Liver (tissue), 9 donors: ENCODE measurements around the gene POLR3A. TPM values are rescaled to one million over a fixed set of nuclear protein-coding genes. Genes with fewer than 3 reads are reported as not detected.

Experiments used
- DNase-seq: peaks from one replicate; pipeline ENCODE4 v3.0.0-alpha.2; 2017; ENCODE audit warnings: low spot score
- H3K27ac ChIP-seq, 2 donors: one replicate each; pipeline ENCODE4 v1.7.0; 2013; ENCODE audit warnings: inconsistent platforms in 2 of 2, low read length in 2 of 2, control low read depth in 1 of 2, low read depth in 1 of 2, mild to moderate bottlenecking in 1 of 2
- H3K27me3 ChIP-seq, 4 donors: one replicate each; pipeline versions ENCODE4 v1.6.1 to v1.7.0; 2013; ENCODE audit warnings: low read length in 3 of 4, inconsistent platforms in 1 of 4, mild to moderate bottlenecking in 1 of 4, moderate library complexity in 1 of 4; ENCODE audit not compliant: control insufficient read depth in 4 of 4, insufficient read depth in 4 of 4
- H3K36me3 ChIP-seq, 4 donors: one replicate each; pipeline versions ENCODE4 v1.6.1 to v1.7.0; 2013; ENCODE audit warnings: low read length in 3 of 4, mild to moderate bottlenecking in 3 of 4, low read depth in 1 of 4, moderate library complexity in 1 of 4; ENCODE audit not compliant: control insufficient read depth in 4 of 4, insufficient read depth in 3 of 4
- H3K4me1 ChIP-seq, 4 donors: one replicate each; pipeline versions ENCODE4 v1.6.1 to v1.7.0; 2013; ENCODE audit warnings: low read length in 3 of 4, mild to moderate bottlenecking in 3 of 4, moderate library complexity in 1 of 4; ENCODE audit not compliant: control insufficient read depth in 4 of 4, insufficient read depth in 4 of 4
- H3K4me3 ChIP-seq, 3 donors: one replicate each; pipeline versions ENCODE4 v1.6.1 to v1.7.0; 2013; ENCODE audit warnings: low read length in 3 of 3, control low read depth in 1 of 3, low read depth in 1 of 3, mild to moderate bottlenecking in 1 of 3
- H3K9ac ChIP-seq, 2 donors: one replicate each; pipeline ENCODE4 v1.7.0; 2013; ENCODE audit warnings: low read length in 2 of 2, mild to moderate bottlenecking in 2 of 2, moderate library complexity in 2 of 2, control low read depth in 1 of 2, low read depth in 1 of 2
- H3K9me3 ChIP-seq, 4 donors: one replicate each; pipeline versions ENCODE4 v1.6.1 to v1.7.0; 2013; ENCODE audit warnings: low read length in 3 of 4; ENCODE audit not compliant: control insufficient read depth in 4 of 4
- ATF3 ChIP-seq: IDR thresholded peaks from 2 replicates; pipeline ENCODE4 v1.6.1; 2016; ENCODE audit warnings: antibody characterized with exemption
- CTCF ChIP-seq: fragments of 150-350 bp; IDR thresholded peaks from 2 replicates; pipeline ENCODE4 v1.5.1; 2017; ENCODE audit warnings: improper control_type of control experiment, low read depth, low read length; ENCODE audit not compliant: missing input control
- EGR1 ChIP-seq, 2 donors: IDR thresholded peaks; 2 replicates each; pipeline ENCODE4 v1.6.1; 2016 to 2018; ENCODE audit warnings: antibody characterized with exemption in 2 of 2, low read depth in 2 of 2
- FOXA1 ChIP-seq: IDR thresholded peaks from 2 replicates; pipeline ENCODE4 v1.6.1; 2016; ENCODE audit warnings: antibody characterized with exemption
- FOXA2 ChIP-seq: IDR thresholded peaks from 2 replicates; pipeline ENCODE4 v1.6.1; 2016; ENCODE audit warnings: antibody characterized with exemption
- GABPA ChIP-seq, 2 donors: IDR thresholded peaks in 1 of 2; conservative IDR thresholded peaks in 1 of 2; 2 replicates each; pipeline ENCODE4 v1.6.1; 2016; ENCODE audit warnings: antibody characterized with exemption in 2 of 2, mild to moderate bottlenecking in 1 of 2, moderate library complexity in 1 of 2
- HNF4A ChIP-seq, 2 donors: conservative IDR thresholded peaks; 2 replicates each; pipeline ENCODE4 v1.6.1; 2016; ENCODE audit warnings: antibody characterized with exemption in 2 of 2, mild to moderate bottlenecking in 2 of 2
- HNF4G ChIP-seq: IDR thresholded peaks from 2 replicates; pipeline ENCODE4 v1.6.1; 2016; ENCODE audit warnings: antibody characterized with exemption
- JUND ChIP-seq, 2 donors: IDR thresholded peaks; 2 replicates each; pipeline ENCODE4 v1.6.1; 2016; ENCODE audit warnings: antibody characterized with exemption in 2 of 2
- MAX ChIP-seq: IDR thresholded peaks from 2 replicates; pipeline ENCODE4 v1.6.1; 2016; ENCODE audit warnings: antibody characterized with exemption
- NR2F2 ChIP-seq: IDR thresholded peaks from 2 replicates; pipeline ENCODE4 v1.6.1; 2016; ENCODE audit warnings: antibody characterized with exemption
- RAD21 ChIP-seq, 2 donors: IDR thresholded peaks; 2 replicates each; pipeline ENCODE4 v1.6.1; 2016; ENCODE audit warnings: antibody characterized with exemption in 2 of 2, mild to moderate bottlenecking in 2 of 2
- REST ChIP-seq: IDR thresholded peaks from 2 replicates; pipeline ENCODE4 v1.6.1; 2016; ENCODE audit warnings: antibody characterized with exemption, mild to moderate bottlenecking
- RXRA ChIP-seq, 2 donors: IDR thresholded peaks; 2 replicates each; pipeline ENCODE4 v1.6.1; 2017 to 2018; ENCODE audit warnings: antibody characterized with exemption in 2 of 2, mild to moderate bottlenecking in 1 of 2
- SP1 ChIP-seq: IDR thresholded peaks from 2 replicates; pipeline ENCODE4 v1.6.1; 2018; ENCODE audit warnings: antibody characterized with exemption, mild to moderate bottlenecking
- TAF1 ChIP-seq: conservative IDR thresholded peaks from 2 replicates; pipeline ENCODE4 v1.6.1; 2016; ENCODE audit warnings: antibody characterized with exemption, mild to moderate bottlenecking
- YY1 ChIP-seq: IDR thresholded peaks from 2 replicates; pipeline ENCODE4 v1.6.1; 2016; ENCODE audit warnings: antibody characterized with exemption, mild to moderate bottlenecking
- ZBTB33 ChIP-seq: IDR thresholded peaks from 2 replicates; pipeline ENCODE4 v1.6.1; 2016; ENCODE audit warnings: antibody characterized with exemption
- WGBS: extraction: QIAGEN DNeasy Blood & Tissue Kit; methylation state at CpG from one replicate; pipeline ENCODE4 v1.1.7; 2013; 5-methylcytosine and 5-hydroxymethylcytosine counted together
- polyA plus RNA-seq, 2 donors: library from polyadenylated mRNA; stranded (reverse) in 1 of 2; unstranded in 1 of 2; fragments of 200-250 nt in 1 of 2; fragments of >200 nt in 1 of 2; fragmentation: Nextera tagmentation in 1 of 2; extraction: Ambion mirVana in 1 of 2; gene quantifications; one replicate each; pipeline versions ENCODE4 v1.2.1 to v1.2.3, GENCODE V29; 2013 to 2015
- total RNA-seq, 2 donors: library from RNA; depleted of rRNA; stranded (reverse); fragments of >200 nt; gene quantifications; one replicate each; pipeline ENCODE4 v1.2.3, GENCODE V29; 2014
- donor health status: healthy.
- donor health status: healthy.
- donor health status: healthy.
- donor health status: healthy.
- donor health status: healthy.

Gene POLR3A
- total and polyA plus RNA-seq, 4 donors: 3.2 to 9.6 (median 5.5) TPM

- no peak for DNase-seq
- H3K27me3 ChIP-seq: no peaks in the 10 kb centered on the region
- no peak overlapping the region for H3K27ac ChIP-seq
- H3K9ac ChIP-seq: no peak overlapping the region
- H3K9me3 ChIP-seq: no peaks in the 10 kb centered on the region
- H3K4me1 ChIP-seq: no peaks in the 10 kb centered on the region
- no peaks in the 10 kb centered on the region for H3K36me3 ChIP-seq
- WGBS: 69% methylated on average over 2 of the region's 2 CpGs
- no peak overlapping the region for H3K4me3 ChIP-seq
- TF ChIP-seq GABPA (IDR thresholded peaks at IDR 0.05 in 1 of 2, conservative IDR thresholded peaks at IDR 0.05 in 1 of 2): no peak
- TF ChIP-seq YY1: no peak
- TF ChIP-seq HNF4A (conservative IDR thresholded peaks at IDR 0.05): no peak
- no peak for TF ChIP-seq CTCF
- TF ChIP-seq SP1: no peak
- no peak for TF ChIP-seq ATF3
- no peak for TF ChIP-seq JUND (IDR thresholded peaks at IDR 0.05)
- no peak for TF ChIP-seq FOXA1
- TF ChIP-seq MAX: no peak
- no peak for TF ChIP-seq ZBTB33
- TF ChIP-seq FOXA2: no peak
- no peak for TF ChIP-seq HNF4G
These were observed 33.9 kb upstream of the POLR3A start for GRCh38 chr10:78063236-78063635.

- DNase-seq: no peak
- Histone ChIP-seq H3K4me3 (no peak overlapping the region), H3K9me3 (no peaks in the 10 kb centered on the region), H3K27me3 (no peaks in the 10 kb centered on the region), H3K4me1 (no peaks in the 10 kb centered on the region), H3K36me3 (no peaks in the 10 kb centered on the region), H3K9ac (no peak overlapping the region), H3K27ac (no peak overlapping the region)
- WGBS: 67% methylated on average over 5 of the region's 5 CpGs
- TF ChIP-seq RAD21 (IDR thresholded peaks at IDR 0.05): no peak
- TF ChIP-seq FOXA2: no peak
- TF ChIP-seq HNF4G: no peak
- TF ChIP-seq GABPA (IDR thresholded peaks at IDR 0.05 in 1 of 2, conservative IDR thresholded peaks at IDR 0.05 in 1 of 2): no peak
- no peak for TF ChIP-seq ZBTB33
- no peak for TF ChIP-seq TAF1
- no peak for TF ChIP-seq JUND (IDR thresholded peaks at IDR 0.05)
- TF ChIP-seq NR2F2: no peak
- no peak for TF ChIP-seq SP1
- TF ChIP-seq RXRA (IDR thresholded peaks at IDR 0.05): no peak
- TF ChIP-seq FOXA1: no peak
- no peak for TF ChIP-seq HNF4A (conservative IDR thresholded peaks at IDR 0.05)
- no peak for TF ChIP-seq ATF3
- TF ChIP-seq YY1: no peak
- TF ChIP-seq REST: no peak
- no peak for TF ChIP-seq EGR1 (IDR thresholded peaks at IDR 0.05; ENCODE audit: low read depth in 2 of 2)
- TF ChIP-seq MAX: no peak
- no peak for TF ChIP-seq CTCF
These were observed 33.0 kb upstream of the POLR3A start for GRCh38 chr10:78062296-78062695.
